H1 (cell line): ENCODE data around the gene MARCHF2. TPM values are rescaled to one million over a fixed set of nuclear protein-coding genes. Genes with fewer than 3 reads are reported as not detected.

Source experiments
- CTCF ChIA-PET: fragments of 300-600 bp; sonication (Branson Sonifier 250); formaldehyde crosslinking; loops from one replicate; lab custom pipeline; 2021; ENCODE audit not compliant: partially characterized antibody; lab: Charles Lee
- POLR2A ChIA-PET: fragments of 300-600 bp; sonication (Branson Sonifier 250); formaldehyde crosslinking; loops from one replicate; lab custom pipeline; 2021; ENCODE audit warnings: inconsistent platforms; ENCODE audit not compliant: partially characterized antibody; lab: Charles Lee
- DNase-seq, 2 experiments: peaks; one replicate each; pipeline versions ENCODE4 v3.0.0 to v3.0.0-alpha.2; 2010 to 2022; ENCODE audit warnings: low spot score in 2 of 2, low read depth in 1 of 2, mixed read lengths in 1 of 2
- FAIRE-seq: peaks from 2 replicates; lab custom pipeline; 2011; peaks lifted over from hg19 to GRCh38; lab: Jason Lieb, UNC
- H2AFZ ChIP-seq: 2 replicates; pipeline ENCODE4 v1.8.1; 2012; ENCODE audit warnings: low read length, inconsistent platforms
- H2AK5ac ChIP-seq: 2 replicates; pipeline ENCODE4 v1.6.1; 2013; ENCODE audit warnings: low read depth, low read length
- H2BK120ac ChIP-seq: replicated peaks from 2 replicates; pipeline ENCODE3; 2013; ENCODE audit warnings: low read depth, low read length, inconsistent platforms
- H2BK12ac ChIP-seq: 2 replicates; pipeline ENCODE4 v1.6.1; 2013; ENCODE audit warnings: low read depth, low read length
- H2BK15ac ChIP-seq: 2 replicates; pipeline ENCODE4 v1.6.1; 2013; ENCODE audit warnings: low read length
- H2BK20ac ChIP-seq: 2 replicates; pipeline ENCODE4 v1.6.1; 2013; ENCODE audit warnings: low read length
- H2BK5ac ChIP-seq: 2 replicates; pipeline ENCODE4 v1.6.1; 2013; ENCODE audit warnings: low read depth, low read length
- H3K14ac ChIP-seq: 2 replicates; pipeline ENCODE4 v1.6.1; 2013; ENCODE audit warnings: inconsistent platforms; ENCODE audit not compliant: insufficient read length
- H3K18ac ChIP-seq: 2 replicates; pipeline ENCODE4 v1.6.1; 2013; ENCODE audit warnings: low read length; ENCODE audit errors: extremely low read depth
- H3K23ac ChIP-seq: 2 replicates; pipeline ENCODE4 v1.6.1; 2013; ENCODE audit warnings: inconsistent platforms; ENCODE audit not compliant: insufficient read length
- H3K23me2 ChIP-seq: 2 replicates; pipeline ENCODE4 v1.6.1; 2013; ENCODE audit warnings: low read depth, low read length
- H3K27ac ChIP-seq: 2 replicates; pipeline ENCODE4 v1.6.1; 2011; ENCODE audit warnings: low read depth, low read length, inconsistent platforms
- H3K27me3 ChIP-seq, 4 experiments: replicated peaks in 1 of 4; 1 replicate in 1 of 4; 2 replicates in 3 of 4; pipeline versions ENCODE4 v1.6.1 to v1.8.1; 2011 to 2013; ENCODE audit warnings: low read length in 3 of 4, mild to moderate bottlenecking in 3 of 4, inconsistent platforms in 2 of 4, mixed read lengths in 2 of 4, moderate library complexity in 1 of 4; ENCODE audit not compliant: control insufficient read depth in 3 of 4, insufficient read depth in 3 of 4; ENCODE audit errors: extremely low read depth in 1 of 4
- H3K36me3 ChIP-seq, 4 experiments: 2 replicates each; pipeline versions ENCODE4 v1.6.1 to v1.8.1; 2011 to 2013; ENCODE audit warnings: mild to moderate bottlenecking in 4 of 4, low read length in 3 of 4, moderate library complexity in 2 of 4, control low read depth in 1 of 4, inconsistent platforms in 1 of 4; ENCODE audit not compliant: insufficient read depth in 4 of 4, control insufficient read depth in 2 of 4
- H3K4ac ChIP-seq: replicated peaks from 2 replicates; pipeline ENCODE3; 2013; ENCODE audit warnings: low read length, low read depth, mixed read lengths, inconsistent platforms; ENCODE audit not compliant: insufficient read length
- H3K4me1 ChIP-seq, 4 experiments: replicated peaks in 1 of 4; 1 replicate in 1 of 4; 2 replicates in 3 of 4; pipeline versions ENCODE4 v1.6.1 to v1.8.1; 2011 to 2013; ENCODE audit warnings: low read length in 3 of 4, inconsistent platforms in 2 of 4, mixed read lengths in 1 of 4; ENCODE audit not compliant: insufficient read depth in 4 of 4, control insufficient read depth in 3 of 4
- H3K4me2 ChIP-seq, 2 experiments: 2 replicates each; pipeline versions ENCODE4 v1.6.1 to v1.8.1; 2011 to 2013; ENCODE audit warnings: low read depth in 2 of 2, low read length in 2 of 2, control low read depth in 1 of 2, inconsistent platforms in 1 of 2, mild to moderate bottlenecking in 1 of 2; ENCODE audit not compliant: insufficient read depth in 1 of 2
- H3K4me3 ChIP-seq, 4 experiments: fragments of 200-600, 300-600 bp in 1 of 4; sonication (generic), shearing (Covaris generic), sonication (Bioruptor Twin) in 1 of 4; 2 replicates each; pipeline versions ENCODE4 v1.5.1 to v1.8.1; 2011 to 2016; ENCODE audit warnings: low read length in 4 of 4, low read depth in 3 of 4, control low read depth in 2 of 4, inconsistent platforms in 2 of 4, mild to moderate bottlenecking in 2 of 4, mixed read lengths in 1 of 4, moderate library complexity in 1 of 4; ENCODE audit not compliant: insufficient read depth in 2 of 4; ENCODE audit errors: extremely low read depth in 1 of 4
- H3K56ac ChIP-seq: replicated peaks from 2 replicates; pipeline ENCODE3; 2013; ENCODE audit warnings: low read depth, mild to moderate bottlenecking, mixed read lengths, low read length, inconsistent platforms; ENCODE audit not compliant: insufficient read length
- H3K79me1 ChIP-seq: 2 replicates; pipeline ENCODE4 v1.6.1; 2013; ENCODE audit warnings: low read depth, low read length, control low read depth
- H3K79me2 ChIP-seq, 2 experiments: 2 replicates each; pipeline versions ENCODE4 v1.6.1 to v1.8.1; 2012 to 2013; ENCODE audit warnings: low read length in 2 of 2, mild to moderate bottlenecking in 2 of 2, inconsistent platforms in 1 of 2; ENCODE audit not compliant: insufficient read depth in 2 of 2, control insufficient read depth in 1 of 2
- H3K9ac ChIP-seq, 4 experiments: replicated peaks in 1 of 4; 1 replicate in 1 of 4; 2 replicates in 3 of 4; pipeline versions ENCODE4 v1.6.1 to v1.8.1; 2011 to 2013; ENCODE audit warnings: low read depth in 3 of 4, low read length in 3 of 4, control low read depth in 2 of 4, mild to moderate bottlenecking in 2 of 4, moderate library complexity in 2 of 4, inconsistent platforms in 1 of 4; ENCODE audit errors: extremely low read depth in 1 of 4
- H3K9me3 ChIP-seq, 2 experiments: 2 replicates each; pipeline versions ENCODE4 v1.6.1 to v1.8.1; 2012 to 2013; ENCODE audit warnings: mild to moderate bottlenecking in 2 of 2, moderate library complexity in 2 of 2, control low read depth in 1 of 2, inconsistent platforms in 1 of 2, low read depth in 1 of 2, low read length in 1 of 2, mixed read lengths in 1 of 2; ENCODE audit not compliant: insufficient read depth in 2 of 2
- H4K20me1 ChIP-seq, 2 experiments: replicated peaks in 1 of 2; 2 replicates each; pipeline versions ENCODE3 to v1.8.1; 2011 to 2013; ENCODE audit warnings: inconsistent platforms in 2 of 2, low read length in 2 of 2, mild to moderate bottlenecking in 1 of 2; ENCODE audit not compliant: insufficient read depth in 2 of 2, control insufficient read depth in 1 of 2
- H4K5ac ChIP-seq: 2 replicates; pipeline ENCODE4 v1.6.1; 2013; ENCODE audit warnings: low read length, low read depth, mixed read lengths, inconsistent platforms; ENCODE audit not compliant: insufficient read length
- H4K8ac ChIP-seq: 2 replicates; pipeline ENCODE4 v1.8.0; 2013; ENCODE audit warnings: mild to moderate bottlenecking, moderate library complexity, low read length, inconsistent platforms; ENCODE audit not compliant: insufficient read depth; ENCODE audit errors: extremely low read depth
- H4K91ac ChIP-seq: replicated peaks from 2 replicates; pipeline ENCODE3; 2013; ENCODE audit warnings: low read length, mixed read lengths, inconsistent platforms; ENCODE audit not compliant: insufficient read length
- KDM5A ChIP-seq: fragments of 200-600 bp; IDR thresholded peaks from 2 replicates; pipeline ENCODE4 v1.7.1; 2012; ENCODE audit warnings: mild to moderate bottlenecking, low read length, inconsistent platforms, mixed read lengths
- RNF2 ChIP-seq: fragments of 200-900, 300-1000 bp; sonication (generic); IDR thresholded peaks from 2 replicates; pipeline ENCODE4 v1.7.1; 2016; ENCODE audit warnings: borderline replicate concordance, low read depth, mild to moderate bottlenecking, antibody characterized with exemption, low read length; ENCODE audit not compliant: poor library complexity, severe bottlenecking; ENCODE audit errors: missing control alignments
- WGBS, 2 experiments: shearing (Covaris generic) in 1 of 2; methylation state at CpG; one replicate each; pipeline versions ENCODE4 v1.1.6 to v1.1.7; 2013 to 2015; ENCODE audit warnings: low lambda C conversion rate in 2 of 2, mixed read lengths in 2 of 2, inconsistent platforms in 1 of 2, low coverage in 1 of 2, missing lambda C conversion rate in 1 of 2; ENCODE audit not compliant: insufficient replicate concordance in 2 of 2, insufficient coverage in 1 of 2, insufficient read length in 1 of 2; ENCODE audit errors: extremely low coverage in 1 of 2, missing lambda C conversion rate in 1 of 2; 5-methylcytosine and 5-hydroxymethylcytosine counted together
- polyA plus RNA-seq, 7 experiments: library from polyadenylated mRNA; depleted of rRNA in 3 of 7; stranded (reverse) in 5 of 7; unstranded in 2 of 7; fragments of >200 nt in 5 of 7; fragments of 200-250 nt in 2 of 7; gene quantifications; 1 replicate in 5 of 7; 2 replicates in 1 of 7; 4 replicates in 1 of 7; pipeline versions ENCODE4 v1.2.1 to v1.2.3, GENCODE V29; 2011 to 2013; ENCODE audit warnings: missing spikeins in 2 of 7, mixed read lengths in 2 of 7
- total RNA-seq: library from RNA; stranded (reverse); fragmentation: NEBNext Ultra II Directional; extraction: Animal tissue kit (Norgen Biotek cat#: 25700); gene quantifications from 2 replicates; pipeline ENCODE4 v1.2.1, GENCODE V29; 2021

Gene MARCHF2
- total and polyA plus RNA-seq, 2 of the 8 experiments (the other 6 are each of a cell fraction or from before 2014, with no cell fraction given) = 18.5 to 46.2 TPM

GRCh38 chr19:8398311-8398771 is 14.8 kb upstream of the MARCHF2 start:
- no peak overlapping the region; the same call in 1 of the 2 replicates for H2AK5ac ChIP-seq
- H2BK12ac ChIP-seq = no peak overlapping the region
- H3K14ac ChIP-seq = no peak overlapping the region
- no peak for DNase-seq
- no peak overlapping the region for H2BK15ac ChIP-seq
- POLR2A ChIA-PET = interaction anchor here (0.7 to 1.8 kb wide), 9 partner anchors 9 to 93 kb away, joined by 3 to 6 read pairs (median 3); partner anchors contain the start of gene RAB11B
- H4K8ac ChIP-seq = peak overlapping the region; percentile 38; the same call in 1 of the 2 replicates
- peaks cover 0 to 9% (median 5%) of the 10 kb centered on the region in 4 experiments; a peak in 5 of 8 replicates for H3K36me3 ChIP-seq
- H2BK120ac ChIP-seq = no peak overlapping the region
- no peak overlapping the region for H3K9ac ChIP-seq
- H3K4ac ChIP-seq = no peak overlapping the region
- WGBS, 2 experiments = 81% methylated on average over 9 of the region's 9 CpGs; no CpG with 5 or more reads in 1 of the 2 experiments
- peak overlapping the region; percentile 71 for H2BK5ac ChIP-seq
- peaks cover 0 to 51% of the 10 kb centered on the region in 2 experiments; a peak in 2 of 4 replicates for H3K79me2 ChIP-seq
- H3K9me3 ChIP-seq = no peaks in the 10 kb centered on the region
- no peak for FAIRE-seq
- H3K23me2 ChIP-seq = no peaks in the 10 kb centered on the region
- CTCF ChIA-PET = interaction anchor here (0.6 to 2.9 kb wide), 12 partner anchors 10 to 1243 kb away, joined by 3 to 39 read pairs (median 3); no protein-coding TSS in a partner anchor
- no peak overlapping the region for H2AFZ ChIP-seq
- no peak overlapping the region for H3K4me3 ChIP-seq
- H4K91ac ChIP-seq = no peak overlapping the region
- H3K79me1 ChIP-seq = peaks cover 24% of the 10 kb centered on the region
- no peaks in the 10 kb centered on the region; a peak in 3 of 7 replicates for H3K4me1 ChIP-seq
- no peak overlapping the region for H3K4me2 ChIP-seq
- H4K5ac ChIP-seq = no peak overlapping the region
- H2BK20ac ChIP-seq = no peak overlapping the region
- H3K27ac ChIP-seq = no peak overlapping the region
- no peak overlapping the region for H3K23ac ChIP-seq
- no peak overlapping the region for H3K18ac ChIP-seq
- H3K56ac ChIP-seq = no peak overlapping the region
- no peaks in the 10 kb centered on the region for H3K27me3 ChIP-seq
- peaks cover 5 to 36% of the 10 kb centered on the region in 2 experiments for H4K20me1 ChIP-seq
- no peak for TF ChIP-seq RNF2
- TF ChIP-seq KDM5A = no peak
